GM12872 (cell line): Measurements from ENCODE around the gene OTOP2.

Experiments used
- TF ChIP-seq, protein P1 (sequence below): IDR thresholded peaks from 3 replicates; pipeline ENCODE4 v1.5.1; 2011; ENCODE audit warnings: low read depth, mild to moderate bottlenecking, low read length, moderate library complexity; ENCODE audit not compliant: insufficient read depth

The OTOP2 gene

GRCh38 chr17:74953134-74953687, 29.1 kb downstream of the OTOP2 start:
- TF ChIP-seq, protein P1, sequence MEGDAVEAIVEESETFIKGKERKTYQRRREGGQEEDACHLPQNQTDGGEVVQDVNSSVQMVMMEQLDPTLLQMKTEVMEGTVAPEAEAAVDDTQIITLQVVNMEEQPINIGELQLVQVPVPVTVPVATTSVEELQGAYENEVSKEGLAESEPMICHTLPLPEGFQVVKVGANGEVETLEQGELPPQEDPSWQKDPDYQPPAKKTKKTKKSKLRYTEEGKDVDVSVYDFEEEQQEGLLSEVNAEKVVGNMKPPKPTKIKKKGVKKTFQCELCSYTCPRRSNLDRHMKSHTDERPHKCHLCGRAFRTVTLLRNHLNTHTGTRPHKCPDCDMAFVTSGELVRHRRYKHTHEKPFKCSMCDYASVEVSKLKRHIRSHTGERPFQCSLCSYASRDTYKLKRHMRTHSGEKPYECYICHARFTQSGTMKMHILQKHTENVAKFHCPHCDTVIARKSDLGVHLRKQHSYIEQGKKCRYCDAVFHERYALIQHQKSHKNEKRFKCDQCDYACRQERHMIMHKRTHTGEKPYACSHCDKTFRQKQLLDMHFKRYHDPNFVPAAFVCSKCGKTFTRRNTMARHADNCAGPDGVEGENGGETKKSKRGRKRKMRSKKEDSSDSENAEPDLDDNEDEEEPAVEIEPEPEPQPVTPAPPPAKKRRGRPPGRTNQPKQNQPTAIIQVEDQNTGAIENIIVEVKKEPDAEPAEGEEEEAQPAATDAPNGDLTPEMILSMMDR = no peak

GRCh38 chr17:74954115-74954514, 30.0 kb downstream of the OTOP2 start:
- TF ChIP-seq, protein P1 = no peak

GRCh38 chr17:74954665-74955421, 30.8 kb downstream of the OTOP2 start:
- TF ChIP-seq, protein P1 = no peak

GRCh38 chr17:74956093-74956492, 32.0 kb downstream of the OTOP2 start:
- TF ChIP-seq, protein P1 = no peak

GRCh38 chr17:74957935-74958740, 34.1 kb downstream of the OTOP2 start:
- TF ChIP-seq, protein P1 = peak; percentile 94

DNA sequence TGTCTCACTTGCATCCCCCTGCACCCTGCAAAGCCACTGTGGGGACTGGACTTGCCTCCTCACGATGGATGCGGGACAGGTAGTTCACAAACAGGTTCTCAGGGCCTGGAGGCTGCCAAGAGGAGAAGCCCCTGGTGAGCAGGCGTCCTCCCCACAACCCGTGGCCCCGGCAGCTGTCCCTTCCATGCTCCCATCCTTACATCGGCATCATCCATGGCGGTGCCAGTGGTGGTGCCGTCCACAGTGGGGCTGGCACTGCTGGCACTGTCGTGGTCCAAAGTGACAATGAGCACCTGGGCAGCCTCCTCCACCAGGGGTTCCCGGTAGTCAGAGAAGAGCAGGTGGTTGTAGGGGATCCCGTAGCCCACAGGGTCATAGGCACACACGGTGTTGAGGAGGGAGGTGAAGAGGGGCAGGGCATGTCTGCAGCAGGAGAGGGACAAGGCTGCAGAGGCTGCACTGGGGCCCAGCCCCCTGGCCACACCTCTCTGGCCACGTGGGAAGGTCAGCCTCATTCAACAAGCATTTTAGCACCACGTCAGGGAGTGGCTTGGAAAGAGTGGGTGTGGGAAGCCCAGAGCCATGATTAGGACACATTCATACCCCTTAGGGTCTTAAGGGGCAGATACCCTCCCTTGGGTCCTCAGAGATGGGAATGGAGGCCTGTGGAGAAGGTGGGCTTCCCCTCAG, 35.9 kb downstream of the OTOP2 start:
- TF ChIP-seq, protein P1 = no peak
